Measurements from ENCODE around the gene XXYLT1.
"Not testable (repeated sequence)": the region's sequence is repeated elsewhere in the genome, so short reads cannot be mapped to it uniquely, and the experiment has no call there.

The XXYLT1 gene

GRCh38 chr3:195218331-195218730, 52.6 kb downstream of the XXYLT1 start:
- not testable (repeated sequence) for H3K27me3 ChIP-seq (ENCODE audit: control insufficient read depth, insufficient read depth, low read length); H3K9ac ChIP-seq (ENCODE audit: low read depth, low read length); H3K9me3 ChIP-seq (ENCODE audit: control insufficient read depth, insufficient read depth, low read length); H3K36me3 ChIP-seq (ENCODE audit: control insufficient read depth, insufficient read depth, low read length); H3K4me3 ChIP-seq (ENCODE audit: low read depth, low read length); H3K4me1 ChIP-seq (ENCODE audit: control insufficient read depth, insufficient read depth, low read length)

GRCh38 chr3:195215576-195215975, 55.4 kb downstream of the XXYLT1 start:
- not testable (repeated sequence) for H3K36me3 ChIP-seq (ENCODE audit: control insufficient read depth, insufficient read depth, low read length); H3K9ac ChIP-seq (ENCODE audit: low read depth, low read length); H3K4me3 ChIP-seq (ENCODE audit: low read depth, low read length)

GRCh38 chr3:195214381-195214780, 56.6 kb downstream of the XXYLT1 start:
- no peak overlapping the region for H3K4me3 ChIP-seq (ENCODE audit: low read depth, low read length)
- no peaks in the 10 kb centered on the region for H3K36me3 ChIP-seq (ENCODE audit: control insufficient read depth, insufficient read depth, low read length)
- no peak overlapping the region for H3K9ac ChIP-seq (ENCODE audit: low read depth, low read length)
- H3K9me3 ChIP-seq (ENCODE audit: control insufficient read depth, insufficient read depth, low read length): no peaks in the 10 kb centered on the region
- no peaks in the 10 kb centered on the region for H3K4me1 ChIP-seq (ENCODE audit: control insufficient read depth, insufficient read depth, low read length)
- no peaks in the 10 kb centered on the region for H3K27me3 ChIP-seq (ENCODE audit: control insufficient read depth, insufficient read depth, low read length)

More at GRCh38 chr3:195215576-195215975, 55.4 kb downstream of the XXYLT1 start:
- H3K9me3 ChIP-seq (ENCODE audit: control insufficient read depth, insufficient read depth, low read length); H3K4me1 ChIP-seq (ENCODE audit: control insufficient read depth, insufficient read depth, low read length); H3K27me3 ChIP-seq (ENCODE audit: control insufficient read depth, insufficient read depth, low read length): not testable (repeated sequence)

- no peaks in the 10 kb centered on the region for H3K27me3 ChIP-seq (ENCODE audit: control insufficient read depth, insufficient read depth, low read length)
Measured at GRCh38 chr3:195213639-195214315, 57.2 kb downstream of the XXYLT1 start.

DNA sequence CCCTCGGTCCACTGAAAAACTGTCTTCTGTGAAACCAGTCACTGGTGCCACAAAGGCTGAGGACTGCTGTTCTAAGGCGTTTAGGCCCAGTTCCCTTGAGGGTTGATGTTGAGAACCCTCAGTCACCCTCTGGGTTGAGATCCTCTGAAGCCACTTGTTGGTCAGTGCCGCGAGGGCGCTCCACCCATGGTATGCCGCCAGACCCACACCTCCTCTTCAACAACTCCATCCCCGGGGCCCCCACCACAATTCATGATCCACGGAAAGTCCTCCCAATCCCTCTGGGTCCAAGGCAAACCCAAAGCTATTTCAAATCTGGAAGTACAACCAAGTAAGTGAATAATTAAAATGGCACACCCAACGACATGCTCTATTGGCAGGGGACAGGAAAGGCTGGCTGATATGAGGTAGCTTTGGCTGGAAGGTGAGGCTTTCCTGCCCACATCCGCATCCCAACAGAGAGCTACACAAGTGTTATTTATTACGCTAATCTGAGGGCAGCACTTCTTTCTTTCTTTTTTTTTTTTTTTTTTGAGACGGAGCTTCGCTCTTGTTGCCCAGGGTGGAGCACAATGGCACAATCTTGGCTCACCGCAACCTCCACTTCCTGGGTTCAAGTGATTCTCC, 58.1 kb downstream of the XXYLT1 start:
- no peaks in the 10 kb centered on the region for H3K4me1 ChIP-seq (ENCODE audit: control insufficient read depth, insufficient read depth, low read length)
- H3K36me3 ChIP-seq (ENCODE audit: control insufficient read depth, insufficient read depth, low read length): no peaks in the 10 kb centered on the region
- no peaks in the 10 kb centered on the region for H3K9me3 ChIP-seq (ENCODE audit: control insufficient read depth, insufficient read depth, low read length)
- no peak overlapping the region for H3K4me3 ChIP-seq (ENCODE audit: low read depth, low read length)
- no peaks in the 10 kb centered on the region for H3K27me3 ChIP-seq (ENCODE audit: control insufficient read depth, insufficient read depth, low read length)
- no peak overlapping the region for H3K9ac ChIP-seq (ENCODE audit: low read depth, low read length)

More at GRCh38 chr3:195213639-195214315, 57.2 kb downstream of the XXYLT1 start:
- no peaks in the 10 kb centered on the region for H3K9me3 ChIP-seq (ENCODE audit: control insufficient read depth, insufficient read depth, low read length)
- no peak overlapping the region for H3K4me3 ChIP-seq (ENCODE audit: low read depth, low read length)
- no peaks in the 10 kb centered on the region for H3K4me1 ChIP-seq (ENCODE audit: control insufficient read depth, insufficient read depth, low read length)
- H3K9ac ChIP-seq (ENCODE audit: low read depth, low read length): no peak overlapping the region
- H3K36me3 ChIP-seq (ENCODE audit: control insufficient read depth, insufficient read depth, low read length): no peaks in the 10 kb centered on the region

DNA sequence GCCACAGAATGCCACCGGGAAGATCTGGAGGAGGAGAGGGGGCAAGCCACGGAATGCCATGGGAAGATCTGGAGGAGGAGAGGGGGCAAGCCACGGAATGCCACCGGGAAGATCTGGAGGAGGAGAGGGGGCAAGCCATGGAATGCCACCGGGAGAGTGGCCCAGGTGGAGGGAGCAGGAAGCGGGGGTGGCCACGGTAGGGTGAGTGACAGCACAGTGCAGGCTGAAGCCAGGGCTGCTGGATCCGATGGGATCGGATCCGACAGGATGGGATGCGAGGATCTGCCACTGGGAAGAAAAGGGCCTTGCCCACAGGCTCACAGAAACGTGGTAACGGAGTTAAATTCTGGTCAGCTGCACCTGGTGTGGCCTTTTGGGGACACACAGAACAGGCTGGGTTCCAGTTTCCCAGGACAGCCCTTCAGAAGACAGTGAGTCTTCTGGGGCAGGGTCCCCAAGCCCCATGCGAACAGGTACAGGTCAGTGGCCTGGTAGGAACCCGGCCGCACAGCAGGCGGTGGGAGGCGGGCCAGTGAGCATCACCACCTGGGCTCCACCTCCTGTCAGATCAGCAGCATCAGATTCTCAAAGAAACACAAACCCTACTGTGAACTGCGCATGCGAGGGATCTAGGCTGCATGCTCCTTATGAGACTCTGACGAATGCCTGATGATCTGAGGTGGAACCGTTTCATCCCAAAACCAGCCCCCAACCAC, 58.8 kb downstream of the XXYLT1 start:
- Histone ChIP-seq H3K9ac (ENCODE audit: low read depth, low read length) (no peak overlapping the region), H3K27me3 (ENCODE audit: control insufficient read depth, insufficient read depth, low read length) (no peaks in the 10 kb centered on the region), H3K36me3 (ENCODE audit: control insufficient read depth, insufficient read depth, low read length) (no peaks in the 10 kb centered on the region), H3K9me3 (ENCODE audit: control insufficient read depth, insufficient read depth, low read length) (no peaks in the 10 kb centered on the region), H3K4me1 (ENCODE audit: control insufficient read depth, insufficient read depth, low read length) (no peaks in the 10 kb centered on the region), H3K4me3 (ENCODE audit: low read depth, low read length) (no peak overlapping the region)

DNA sequence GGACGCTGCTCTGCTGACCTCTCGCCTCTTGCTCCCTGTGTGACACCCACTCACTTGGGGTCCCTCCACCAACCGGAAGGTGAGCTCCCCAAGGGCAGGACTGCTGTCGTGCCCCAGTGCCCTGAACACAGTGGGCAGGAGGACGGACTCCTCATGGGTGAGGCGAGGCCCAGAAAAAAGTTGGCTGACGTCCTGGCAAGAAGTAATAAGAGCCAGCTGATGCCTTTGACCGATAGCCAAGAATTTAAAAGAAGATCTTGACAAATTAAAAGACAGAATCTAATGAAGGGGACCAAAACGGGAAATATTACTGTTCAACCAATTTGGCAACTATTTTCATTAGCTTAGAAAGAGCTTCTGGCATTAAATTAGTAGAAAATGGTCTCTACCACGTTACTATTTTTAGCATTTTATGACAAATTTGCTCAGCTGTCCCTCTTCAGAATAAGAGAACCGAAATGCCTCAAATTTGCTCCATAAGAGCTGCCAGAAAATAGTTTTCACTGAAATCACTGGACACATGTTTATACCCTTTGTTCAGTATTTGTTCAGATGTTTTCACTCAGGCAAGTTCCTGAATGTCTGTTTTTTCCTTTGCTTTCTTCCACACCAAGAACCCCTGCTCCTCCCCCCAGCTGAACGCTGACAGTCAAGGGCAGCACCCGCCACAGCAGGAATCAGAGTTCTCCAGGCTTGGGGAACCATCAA, 60.5 kb downstream of the XXYLT1 start:
- no peak overlapping the region for H3K4me3 ChIP-seq (ENCODE audit: low read depth, low read length)
- H3K9me3 ChIP-seq (ENCODE audit: control insufficient read depth, insufficient read depth, low read length): no peaks in the 10 kb centered on the region
- no peaks in the 10 kb centered on the region for H3K4me1 ChIP-seq (ENCODE audit: control insufficient read depth, insufficient read depth, low read length)
- no peak overlapping the region for H3K9ac ChIP-seq (ENCODE audit: low read depth, low read length)
- no peaks in the 10 kb centered on the region for H3K36me3 ChIP-seq (ENCODE audit: control insufficient read depth, insufficient read depth, low read length)
- H3K27me3 ChIP-seq (ENCODE audit: control insufficient read depth, insufficient read depth, low read length): no peaks in the 10 kb centered on the region

DNA sequence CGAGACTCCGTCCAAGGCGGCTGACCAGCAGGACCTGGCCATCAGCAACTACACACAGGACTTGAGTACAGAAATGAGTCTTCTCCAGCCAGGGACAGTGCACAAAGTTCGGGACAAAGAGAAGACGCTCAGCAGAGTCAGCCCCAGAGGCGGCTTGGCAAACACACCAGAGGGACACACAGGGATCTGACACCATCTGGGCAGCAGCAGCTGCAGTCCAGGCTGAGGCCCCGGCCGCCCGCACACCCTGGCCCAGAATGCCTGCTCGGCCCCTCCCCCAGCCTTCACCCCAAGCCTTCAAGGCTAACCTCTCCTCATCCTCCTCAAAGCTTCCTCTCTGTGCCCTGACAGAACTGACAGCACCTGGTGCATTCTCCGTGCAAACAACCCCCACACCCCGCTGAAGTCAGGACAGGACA, 61.1 kb downstream of the XXYLT1 start:
- H3K4me3 ChIP-seq (ENCODE audit: low read depth, low read length): no peak overlapping the region
- no peak overlapping the region for H3K9ac ChIP-seq (ENCODE audit: low read depth, low read length)
- no peaks in the 10 kb centered on the region for H3K9me3 ChIP-seq (ENCODE audit: control insufficient read depth, insufficient read depth, low read length)
- no peaks in the 10 kb centered on the region for H3K27me3 ChIP-seq (ENCODE audit: control insufficient read depth, insufficient read depth, low read length)
- H3K4me1 ChIP-seq (ENCODE audit: control insufficient read depth, insufficient read depth, low read length): no peaks in the 10 kb centered on the region
- H3K36me3 ChIP-seq (ENCODE audit: control insufficient read depth, insufficient read depth, low read length): no peaks in the 10 kb centered on the region

DNA sequence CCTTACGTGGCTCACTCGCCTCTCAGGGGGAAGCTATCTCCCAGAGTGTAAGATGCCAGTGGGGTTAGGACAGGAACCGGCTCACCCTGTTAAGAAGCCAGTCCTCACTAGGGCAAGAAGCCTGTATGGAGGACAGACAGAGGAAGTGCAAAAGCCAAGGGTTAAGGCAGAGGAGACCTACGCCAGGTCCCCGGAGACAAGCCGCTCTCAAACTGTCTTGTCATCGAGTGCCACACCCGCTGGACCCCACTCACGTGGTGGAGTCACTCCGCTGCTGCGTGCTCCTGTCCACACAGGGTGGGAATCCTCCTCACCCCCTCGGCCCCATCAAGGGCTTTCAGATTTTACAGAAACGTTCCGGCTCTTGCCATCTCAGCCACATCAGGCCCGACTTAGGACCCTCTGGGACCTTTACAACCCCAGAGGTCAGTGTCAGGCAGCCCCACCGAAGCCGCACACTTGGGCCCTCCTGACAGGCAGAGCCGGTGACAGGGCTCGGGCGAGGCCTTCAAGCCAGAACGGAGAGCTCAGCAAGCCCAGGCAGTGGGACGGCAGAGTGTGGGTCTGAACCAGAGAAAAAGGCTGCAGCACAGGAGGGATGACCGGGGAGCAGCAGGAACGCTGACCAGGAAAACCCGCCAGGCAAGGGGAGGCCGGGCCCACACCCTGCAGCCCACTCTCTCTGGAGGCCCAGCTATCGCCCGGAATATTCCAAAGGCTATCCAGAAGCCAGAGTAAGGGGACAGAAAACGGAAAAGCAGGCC, 61.7 kb downstream of the XXYLT1 start:
- H3K9ac ChIP-seq (ENCODE audit: low read depth, low read length): no peak overlapping the region
- no peaks in the 10 kb centered on the region for H3K27me3 ChIP-seq (ENCODE audit: control insufficient read depth, insufficient read depth, low read length)
- H3K36me3 ChIP-seq (ENCODE audit: control insufficient read depth, insufficient read depth, low read length): no peaks in the 10 kb centered on the region
- no peaks in the 10 kb centered on the region for H3K9me3 ChIP-seq (ENCODE audit: control insufficient read depth, insufficient read depth, low read length)
- H3K4me3 ChIP-seq (ENCODE audit: low read depth, low read length): no peak overlapping the region
- H3K4me1 ChIP-seq (ENCODE audit: control insufficient read depth, insufficient read depth, low read length): no peaks in the 10 kb centered on the region

DNA sequence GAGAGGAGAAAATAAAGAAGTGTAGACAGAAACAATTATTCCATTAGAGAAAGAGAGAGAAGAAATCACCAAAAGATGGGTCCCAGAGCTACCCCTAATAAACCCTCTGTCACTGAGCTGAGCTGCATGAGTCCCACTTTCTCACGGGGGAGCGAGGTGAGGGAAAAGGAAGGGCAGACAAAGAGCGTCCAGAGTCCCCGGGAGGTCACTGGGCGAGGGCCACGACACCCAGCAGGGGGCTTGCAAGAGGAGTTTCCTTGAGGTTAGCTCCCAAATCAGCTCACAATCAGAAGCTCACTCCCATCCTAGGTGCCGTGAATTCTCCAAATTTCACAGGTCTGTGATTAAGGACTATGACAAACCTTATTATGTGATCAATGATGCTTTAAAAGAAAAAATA, 62.3 kb downstream of the XXYLT1 start:
- no peaks in the 10 kb centered on the region for H3K9me3 ChIP-seq (ENCODE audit: control insufficient read depth, insufficient read depth, low read length)
- H3K36me3 ChIP-seq (ENCODE audit: control insufficient read depth, insufficient read depth, low read length): no peaks in the 10 kb centered on the region
- H3K9ac ChIP-seq (ENCODE audit: low read depth, low read length): no peak overlapping the region
- H3K4me3 ChIP-seq (ENCODE audit: low read depth, low read length): no peak overlapping the region
- no peaks in the 10 kb centered on the region for H3K4me1 ChIP-seq (ENCODE audit: control insufficient read depth, insufficient read depth, low read length)
- H3K27me3 ChIP-seq (ENCODE audit: control insufficient read depth, insufficient read depth, low read length): no peaks in the 10 kb centered on the region

- no peak overlapping the region for H3K4me3 ChIP-seq (ENCODE audit: low read depth, low read length)
Measured at GRCh38 chr3:195208183-195208582, 62.8 kb downstream of the XXYLT1 start.

More at GRCh38 chr3:195208183-195208582, 62.8 kb downstream of the XXYLT1 start:
- Histone ChIP-seq H3K27me3 (ENCODE audit: control insufficient read depth, insufficient read depth, low read length) (no peaks in the 10 kb centered on the region), H3K9ac (ENCODE audit: low read depth, low read length) (no peak overlapping the region), H3K4me1 (ENCODE audit: control insufficient read depth, insufficient read depth, low read length) (no peaks in the 10 kb centered on the region), H3K36me3 (ENCODE audit: control insufficient read depth, insufficient read depth, low read length) (no peaks in the 10 kb centered on the region), H3K9me3 (ENCODE audit: control insufficient read depth, insufficient read depth, low read length) (no peaks in the 10 kb centered on the region)

Data from iPS-15b (cell line).